Esophagus muscularis mucosa (tissue), 4 donors: ENCODE results near the gene ADAMTSL1. TPM values are rescaled to one million over a fixed set of nuclear protein-coding genes. Genes with fewer than 3 reads are reported as not detected.

Experiments used
- DNase-seq: peaks from one replicate; pipeline ENCODE4 v3.0.0-alpha.2; 2017; ENCODE audit errors: extremely low spot score
- H3K27ac ChIP-seq, 4 donors: fragments of 200-600 bp; sonication (generic); replicated peaks in 1 of 4; 1 replicate in 3 of 4; 2 replicates in 1 of 4; pipeline ENCODE4 v1.5.1; 2016 to 2019; ENCODE audit warnings: mild to moderate bottlenecking in 1 of 4
- H3K27me3 ChIP-seq, 4 donors: fragments of 200-600 bp; sonication (generic); one replicate each; pipeline versions ENCODE4 v1.5.1 to v1.6.0; 2016 to 2019
- H3K36me3 ChIP-seq, 4 donors: fragments of 200-600 bp; sonication (generic); one replicate each; pipeline ENCODE4 v1.5.1; 2016 to 2019
- H3K4me1 ChIP-seq, 4 donors: fragments of 200-600 bp; sonication (generic); one replicate each; pipeline ENCODE4 v1.5.1; 2016 to 2019
- H3K4me3 ChIP-seq, 4 donors: fragments of 200-600 bp; sonication (generic); 1 replicate in 2 of 4; 2 replicates in 2 of 4; pipeline ENCODE4 v1.5.1; 2016 to 2019; ENCODE audit warnings: mild to moderate bottlenecking in 4 of 4, moderate library complexity in 1 of 4
- H3K9me3 ChIP-seq, 4 donors: fragments of 200-600 bp; sonication (generic); 1 replicate in 3 of 4; 2 replicates in 1 of 4; pipeline ENCODE4 v1.5.1; 2016 to 2019
- CTCF ChIP-seq, 3 experiments: fragments of 200-600 bp in 2 of 3; fragments of 450-650 bp in 1 of 3; sonication (generic) in 2 of 3; IDR thresholded peaks; one replicate each; pipeline ENCODE4 v1.5.1; 2017 to 2019; ENCODE audit warnings: antibody characterized with exemption in 3 of 3, mild to moderate bottlenecking in 2 of 3, moderate library complexity in 1 of 3
- EP300 ChIP-seq: sonication (generic); formaldehyde crosslinking; IDR thresholded peaks from one replicate; pipeline ENCODE4 v1.6.1; 2017; ENCODE audit warnings: antibody characterized with exemption
- POLR2A ChIP-seq: fragments of 450-650 bp; IDR thresholded peaks from one replicate; pipeline ENCODE4 v1.6.1; 2017; ENCODE audit warnings: antibody characterized with exemption, moderate library complexity, mild to moderate bottlenecking, low read depth
- POLR2AphosphoS5 ChIP-seq, 2 donors: sonication (generic); formaldehyde crosslinking; IDR thresholded peaks; one replicate each; pipeline ENCODE4 v1.6.1; 2017; ENCODE audit warnings: antibody characterized with exemption in 2 of 2
- WGBS: methylation state at CpG from one replicate; pipeline ENCODE4 v1.1.5; 2018; 5-methylcytosine and 5-hydroxymethylcytosine counted together
- intact Hi-C: fragments of 100-400 bp; cut with DNase I; formaldehyde crosslinking; loops from one replicate; pipeline ENCODE4 v1.15.1; 2023
- total RNA-seq, 4 donors: library from RNA; depleted of rRNA; stranded (reverse); fragments of >200 nt; gene quantifications; one replicate each; pipeline versions ENCODE4 v1.1.0 to v1.2.1, GENCODE V29; 2016

ADAMTSL1 gene
- total RNA-seq, 4 donors from 2014 or later = 81.7 to 172 (median 145) TPM

- no peak for DNase-seq
- Histone ChIP-seq H3K27ac (no peak overlapping the region), H3K36me3 (no peaks in the 10 kb centered on the region), H3K27me3 (no peaks in the 10 kb centered on the region), H3K4me3 (no peak overlapping the region), H3K9me3 (no peaks in the 10 kb centered on the region), H3K4me1 (peaks cover 0 to 9% (median 8%) of the 10 kb centered on the region in 4 donors)
- intact Hi-C loops = no loop called here
- TF ChIP-seq EP300 (no peak), POLR2AphosphoS5 (IDR thresholded peaks at IDR 0.05) (no peak), CTCF (IDR thresholded peaks at IDR 0.05) (no peak), POLR2A (no peak)
- WGBS = 94% methylated on average over 4 of the region's 4 CpGs
Observed at GRCh38 chr9:18759827-18760226, 285.9 kb downstream of the ADAMTSL1 start.

- intact Hi-C loops = no loop called here
- TF ChIP-seq POLR2A = no peak
- no peak for TF ChIP-seq EP300
- TF ChIP-seq POLR2AphosphoS5 (IDR thresholded peaks at IDR 0.05) = no peak
- no peak for TF ChIP-seq CTCF (IDR thresholded peaks at IDR 0.05)
- 85% methylated on average over 2 of the region's 2 CpGs for whole genome bisulfite sequencing
Observed at GRCh38 chr9:18761742-18762300, 287.9 kb downstream of the ADAMTSL1 start.

GRCh38 chr9:18766989-18767550 is 293.1 kb downstream of the ADAMTSL1 start:
- Histone ChIP-seq H3K4me3 (no peak overlapping the region), H3K4me1 (peaks cover 0 to 15% (median 10%) of the 10 kb centered on the region in 4 donors), H3K27ac (no peak overlapping the region), H3K36me3 (no peaks in the 10 kb centered on the region), H3K9me3 (no peaks in the 10 kb centered on the region), H3K27me3 (no peaks in the 10 kb centered on the region)
- 92% methylated on average over 3 of the region's 3 CpGs for WGBS
- TF ChIP-seq CTCF (IDR thresholded peaks at IDR 0.05) (no peak), POLR2A (no peak), POLR2AphosphoS5 (IDR thresholded peaks at IDR 0.05) (no peak), EP300 (no peak)
- DNase-seq = no peak
- intact Hi-C loops = no loop called here

More at GRCh38 chr9:18761742-18762300, 287.9 kb downstream of the ADAMTSL1 start:
- Histone ChIP-seq H3K9me3 (no peaks in the 10 kb centered on the region), H3K36me3 (no peaks in the 10 kb centered on the region), H3K4me3 (no peak overlapping the region), H3K27ac (no peak overlapping the region), H3K4me1 (peaks cover 0 to 2% (median under 1%) of the 10 kb centered on the region in 4 donors), H3K27me3 (no peaks in the 10 kb centered on the region)
- no peak for DNase-seq

GRCh38 chr9:18768951-18769622 is 295.1 kb downstream of the ADAMTSL1 start:
- H3K9me3 ChIP-seq = no peaks in the 10 kb centered on the region
- peaks cover 0 to 15% (median 10%) of the 10 kb centered on the region in 4 donors for H3K4me1 ChIP-seq
- no peak overlapping the region for H3K27ac ChIP-seq
- intact Hi-C loops = no loop called here
- TF ChIP-seq EP300 (no peak), POLR2A (no peak), POLR2AphosphoS5 (IDR thresholded peaks at IDR 0.05) (no peak), CTCF (IDR thresholded peaks at IDR 0.05) (no peak)
- 95% methylated on average over 6 of the region's 6 CpGs for WGBS
- no peaks in the 10 kb centered on the region for H3K36me3 ChIP-seq
- H3K27me3 ChIP-seq = no peaks in the 10 kb centered on the region
- no peak overlapping the region for H3K4me3 ChIP-seq
- DNase-seq = no peak
